Cardiac septum (tissue), 1 donor: ENCODE data around the gene LGI2. TPM values are rescaled to one million over a fixed set of nuclear protein-coding genes. Genes with fewer than 3 reads are reported as not detected.
"Not testable (repeated sequence)": the region's sequence is repeated elsewhere in the genome, so short reads cannot be mapped to it uniquely, and the experiment has no call there.

Source experiments
- DNase-seq: peaks from one replicate; pipeline ENCODE4 v3.0.0-alpha.2; 2020; ENCODE audit warnings: low spot score
- intact Hi-C: fragments of 100-400 bp; cut with DNase I; formaldehyde crosslinking; loops from one replicate; pipeline ENCODE4 v1.14.0; 2022
- total RNA-seq: library from RNA; stranded (reverse); fragmentation: NEBNext Ultra II Directional; extraction: Animal tissue kit (Norgen Biotek cat#: 25700); gene quantifications from one replicate; pipeline ENCODE4 v1.2.1, GENCODE V29; 2021
- donor health status: DM: no; HTN: no; CAD: no.

The LGI2 gene
- total RNA-seq, 1 donor from 2014 or later = 5.0 TPM

GRCh38 chr4:25052037-25052436, 21.3 kb upstream of the LGI2 start:
- intact Hi-C loops, DNase-seq: not testable (repeated sequence)

DNA sequence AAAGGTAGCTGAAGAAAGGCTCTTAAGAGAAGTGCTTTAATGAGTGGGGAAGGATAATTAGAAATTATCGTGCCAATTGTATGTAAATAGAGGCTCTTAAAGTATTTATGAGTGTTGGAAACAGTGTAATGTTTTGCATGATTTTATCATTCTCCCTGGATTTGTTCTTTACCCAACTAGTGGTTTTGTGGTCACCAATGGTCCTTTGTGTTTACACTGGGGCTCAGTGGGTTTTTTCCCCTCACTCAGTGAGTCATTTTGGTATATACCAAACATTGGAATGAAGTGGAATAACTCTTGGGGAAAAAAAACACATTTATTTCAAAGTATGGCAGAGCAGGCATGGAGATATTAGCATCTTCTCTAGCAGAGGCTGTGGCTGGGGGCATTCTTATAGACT, 20.8 kb upstream of the LGI2 start:
- intact Hi-C loops = no loop called here
- DNase-seq = no peak

- no peak for DNase-seq
- intact Hi-C loops = no loop called here
Observed at GRCh38 chr4:25050370-25051078, 19.8 kb upstream of the LGI2 start.

DNA sequence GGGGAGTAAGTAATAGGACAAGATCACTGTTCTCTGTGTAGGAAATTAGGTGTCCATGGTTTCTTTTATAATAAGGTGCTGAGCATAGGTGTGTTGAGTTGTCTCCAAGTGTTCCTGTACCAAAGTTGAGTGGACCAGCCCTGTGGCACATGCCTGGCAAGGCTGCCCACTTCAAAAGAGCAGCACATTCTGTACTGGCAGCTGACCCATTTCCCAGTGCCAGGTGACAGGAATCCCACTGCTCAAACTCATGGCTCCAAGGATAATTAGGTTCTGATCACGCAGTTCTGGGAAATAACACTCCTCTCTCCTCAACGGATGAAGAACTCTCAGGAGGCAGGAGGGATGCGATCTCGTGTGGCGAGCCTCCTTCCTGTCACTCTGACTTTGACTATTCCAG, 12.8 kb upstream of the LGI2 start:
- intact Hi-C loops = no loop called here
- no peak for DNase-seq

- intact Hi-C loops = no loop called here
Observed at GRCh38 chr4:25033526-25033925, 2.8 kb upstream of the LGI2 start.

DNA sequence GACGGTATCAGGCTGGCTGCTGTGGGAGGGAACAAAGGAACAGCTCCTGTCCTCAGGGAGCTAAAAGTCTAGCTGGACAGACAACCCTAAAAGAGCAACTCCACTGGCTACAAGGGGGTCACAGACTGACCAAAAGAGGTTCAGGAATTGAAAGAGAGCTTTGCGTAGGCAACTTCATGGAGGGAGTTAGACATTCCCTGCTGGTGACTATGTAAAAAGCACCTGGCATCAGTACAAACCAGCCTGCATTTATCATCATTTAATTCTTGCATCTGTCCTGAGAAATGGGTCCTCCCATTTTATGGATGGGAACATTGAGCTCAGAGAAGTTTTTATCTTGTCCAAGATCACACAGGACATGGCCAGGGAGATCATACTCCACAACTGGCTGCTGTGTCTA, 1.4 kb upstream of the LGI2 start:
- DNase-seq = no peak
- intact Hi-C loops = no loop called here

More at GRCh38 chr4:25033526-25033925, 2.8 kb upstream of the LGI2 start:
- DNase-seq = no peak

- intact Hi-C loops = no loop called here
- DNase-seq = no peak
Observed at GRCh38 chr4:25031077-25031621, 403 bp upstream of the LGI2 start.

DNA sequence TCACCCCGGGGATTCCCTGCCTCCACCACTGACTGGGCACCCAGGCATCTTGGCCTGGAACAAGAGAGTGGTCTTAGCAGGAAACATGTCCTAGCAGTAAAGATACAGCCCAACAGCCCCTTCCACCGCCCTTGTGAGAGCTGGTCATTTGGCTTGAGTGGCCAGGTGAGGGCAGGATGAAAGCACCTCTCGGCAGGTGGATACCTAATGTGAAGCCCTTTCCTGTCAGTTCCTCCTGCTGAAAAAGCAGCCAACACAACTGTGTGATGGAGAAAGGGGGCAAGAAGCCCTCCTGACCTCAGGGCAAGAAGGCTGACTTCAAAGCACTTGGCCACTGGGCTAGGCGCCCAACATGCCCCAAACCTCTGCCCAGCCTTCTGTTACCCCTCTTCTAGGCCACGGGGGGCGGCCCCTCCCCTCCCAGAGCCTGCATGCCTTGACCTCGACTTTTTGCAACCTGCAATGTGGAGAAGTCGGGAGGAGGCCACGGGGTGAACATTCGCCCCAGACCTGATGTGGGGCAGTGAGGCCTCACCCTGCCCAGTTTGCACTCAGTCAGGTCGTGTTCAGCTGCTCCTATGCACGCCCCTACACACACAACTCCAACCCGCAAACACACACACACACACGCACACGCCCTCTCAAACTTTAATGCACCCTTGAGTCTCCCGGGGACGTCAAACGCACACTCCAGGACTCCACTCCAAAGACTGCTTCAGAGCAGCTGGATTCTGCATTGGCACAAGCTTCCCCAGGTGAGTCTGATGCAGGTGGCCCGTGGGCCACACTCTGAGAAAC, 1.1 kb downstream of the LGI2 start:
- DNase-seq = no peak
- intact Hi-C loops = no loop called here

DNA sequence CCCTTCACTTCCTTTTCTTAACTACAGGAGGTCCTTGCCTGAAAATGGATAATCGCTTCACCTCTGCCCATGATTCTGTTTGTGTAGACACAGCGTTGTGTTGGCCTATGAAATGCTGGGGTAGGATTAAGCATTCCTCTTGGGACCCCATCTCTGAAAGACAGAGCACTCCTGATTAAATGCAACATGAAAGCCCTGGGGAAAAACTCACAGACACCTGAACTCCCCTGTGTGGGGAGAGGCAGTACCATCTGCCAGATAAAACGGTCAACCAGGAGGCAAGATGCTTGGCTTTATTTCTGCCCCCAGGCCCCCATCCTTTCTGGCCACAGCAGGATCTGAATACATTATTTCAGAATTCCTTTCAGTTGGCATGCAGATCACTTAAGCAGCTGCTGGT, 1.9 kb downstream of the LGI2 start:
- intact Hi-C loops = no loop called here
- DNase-seq = no peak

- intact Hi-C loops = no loop called here
- no peak for DNase-seq
Observed at GRCh38 chr4:25022766-25023165, 8.0 kb downstream of the LGI2 start.

DNA sequence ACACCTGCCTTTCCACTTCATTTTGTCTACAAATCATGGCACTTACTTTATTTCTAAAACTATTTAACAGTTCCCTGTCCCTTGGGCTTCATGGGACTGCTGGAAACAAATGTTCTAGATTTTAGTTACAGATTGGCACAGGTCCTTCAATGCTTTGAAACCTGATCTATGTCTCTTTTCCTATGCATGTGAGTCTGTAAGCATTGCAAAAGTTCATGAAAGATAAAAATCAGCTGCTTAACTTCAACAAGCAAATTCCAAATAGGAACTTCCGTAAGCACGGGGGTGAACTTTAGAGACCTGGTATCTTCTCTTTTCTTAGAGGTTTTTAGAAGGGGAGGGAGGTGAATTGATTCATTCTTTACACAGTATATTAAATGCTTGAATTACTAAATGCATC, 9.5 kb downstream of the LGI2 start:
- intact Hi-C loops = no loop called here

GRCh38 chr4:25020236-25020635, 10.5 kb downstream of the LGI2 start:
- intact Hi-C loops = no loop called here
- DNase-seq = no peak

More for the DNA sequence above, 9.5 kb downstream of the LGI2 start:
- DNase-seq = no peak

- intact Hi-C loops = no loop called here
- no peak for DNase-seq
Observed at GRCh38 chr4:25019501-25019900, 11.2 kb downstream of the LGI2 start.

DNA sequence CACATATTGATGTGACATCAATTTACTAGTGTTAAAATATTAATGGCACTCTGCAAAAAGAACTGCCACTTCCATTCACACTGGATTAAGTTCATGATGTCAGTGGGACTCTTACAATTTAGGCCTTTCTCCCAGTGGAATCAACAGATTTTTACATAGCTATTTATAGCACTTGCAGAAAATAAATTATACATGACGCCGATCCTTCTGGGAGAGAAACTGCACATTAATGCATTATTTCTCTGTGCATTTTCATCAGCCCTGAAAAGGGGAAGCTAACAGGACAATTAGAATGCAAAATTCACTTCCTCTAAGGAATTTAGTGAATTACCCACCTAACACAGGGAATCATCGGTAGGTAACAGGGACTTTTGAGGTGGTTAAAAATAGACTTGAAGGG, 15.7 kb downstream of the LGI2 start:
- intact Hi-C loops = no loop called here
- no peak for DNase-seq

- DNase-seq, intact Hi-C loops: not testable (repeated sequence)
Observed at GRCh38 chr4:25014662-25014983, 16.1 kb downstream of the LGI2 start.

GRCh38 chr4:25013756-25014661, 16.7 kb downstream of the LGI2 start:
- DNase-seq = no peak
- intact Hi-C loops = no loop called here

GRCh38 chr4:25012655-25013054, 18.1 kb downstream of the LGI2 start:
- no peak for DNase-seq
- intact Hi-C loops = no loop called here

GRCh38 chr4:25011135-25011866, 19.4 kb downstream of the LGI2 start:
- no peak for DNase-seq
- intact Hi-C loops = no loop called here

DNA sequence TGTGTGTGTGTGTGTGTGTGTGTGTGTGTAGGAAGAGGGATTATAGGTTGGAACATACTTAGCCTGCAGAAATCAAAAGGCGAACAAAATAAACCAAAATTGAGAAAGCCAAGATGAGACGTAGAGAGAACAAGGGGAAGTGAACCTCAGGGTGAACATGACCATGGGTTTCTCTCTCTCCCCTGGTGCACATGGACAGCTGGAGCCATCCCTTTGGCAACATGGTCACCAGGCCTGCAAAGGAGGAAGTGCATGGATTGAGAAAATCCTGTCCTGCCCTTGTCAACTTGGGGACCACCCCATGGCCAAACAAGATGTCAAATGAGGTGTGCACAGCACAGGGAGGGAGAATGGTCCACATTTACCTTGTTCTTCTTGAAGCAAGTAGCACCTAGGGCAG, 23.1 kb downstream of the LGI2 start:
- DNase-seq = no peak
- intact Hi-C loops = no loop called here
